ENCODE measurements around the gene TRERF1.

GRCh38 chr6:42200035-42200434 lies 251.7 kb downstream of the TRERF1 start:
- no peak for TF ChIP-seq CTCF (IDR thresholded peaks at IDR 0.05; ENCODE audit: insufficient read depth, low read length, poor library complexity, severe bottlenecking)
- no peak for TF ChIP-seq EZH2phosphoT487 (conservative IDR thresholded peaks at IDR 0.05; ENCODE audit: low read length)
